SU-DHL-6 (cell line): ENCODE measurements around the gene MKKS.

Experiments
- H2AFZ ChIP-seq: fragments of 200-600 bp; sonication (generic); 2 replicates; pipeline ENCODE4 v1.6.1; 2014; ENCODE audit warnings: low read depth, mild to moderate bottlenecking, moderate library complexity, mixed read lengths, antibody characterized with exemption, low read length; ENCODE audit not compliant: severe bottlenecking
- H3F3A ChIP-seq: fragments of 200-600 bp; shearing (Covaris generic); 2 replicates; pipeline ENCODE4 v1.6.0; 2016; ENCODE audit warnings: antibody characterized with exemption, mild to moderate bottlenecking; ENCODE audit not compliant: insufficient read depth
- H3K27ac ChIP-seq: fragments of 200-600 bp; sonication (generic); 2 replicates; pipeline ENCODE4 v1.5.1; 2016; ENCODE audit warnings: low read depth, mild to moderate bottlenecking, low read length, moderate library complexity, mixed read lengths
- H3K27me3 ChIP-seq: fragments of 200-600 bp; sonication (generic), shearing (Covaris generic); 2 replicates; pipeline ENCODE4 v1.6.0; 2014; ENCODE audit warnings: mild to moderate bottlenecking, low read length
- H3K36me3 ChIP-seq: fragments of 200-600 bp; sonication (generic); 2 replicates; pipeline ENCODE4 v1.6.1; 2014; ENCODE audit warnings: mild to moderate bottlenecking, low read length, mixed read lengths
- H3K4me2 ChIP-seq: fragments of 300-600, 200-600 bp; shearing (Covaris generic), sonication (generic); 2 replicates; pipeline ENCODE4 v1.6.0; 2014; ENCODE audit warnings: low read length, low read depth, mild to moderate bottlenecking; ENCODE audit not compliant: poor library complexity, severe bottlenecking
- H3K4me3 ChIP-seq: fragments of 200-600 bp; sonication (generic); 2 replicates; pipeline ENCODE4 v1.5.1; 2014; ENCODE audit warnings: antibody characterized with exemption, low read length, mild to moderate bottlenecking, mixed read lengths; ENCODE audit not compliant: insufficient read depth, poor library complexity, severe bottlenecking
- H3K79me2 ChIP-seq: fragments of 200-600 bp; sonication (generic); 2 replicates; pipeline ENCODE4 v1.6.1; 2014; ENCODE audit warnings: mild to moderate bottlenecking, low read length, moderate library complexity; ENCODE audit not compliant: insufficient read depth
- H3K9ac ChIP-seq: fragments of 200-600 bp; sonication (generic); 2 replicates; pipeline ENCODE4 v1.7.0; 2014; ENCODE audit warnings: mild to moderate bottlenecking, low read length
- H3K9me2 ChIP-seq: fragments of 200-600 bp; sonication (generic); replicated peaks from 2 replicates; pipeline ENCODE4 v1.6.1; 2014; ENCODE audit warnings: low read length; ENCODE audit not compliant: insufficient read depth
- H3K9me3 ChIP-seq: fragments of 200-600 bp; sonication (generic); 2 replicates; pipeline ENCODE4 v1.6.1; 2014; ENCODE audit warnings: low read length, mixed read lengths; ENCODE audit not compliant: insufficient read depth
- H4K20me1 ChIP-seq: fragments of 200-600 bp; sonication (generic); 2 replicates; pipeline ENCODE4 v1.6.1; 2014; ENCODE audit warnings: low read depth, mild to moderate bottlenecking, antibody characterized with exemption, low read length, moderate library complexity, mixed read lengths
- CTCF ChIP-seq: fragments of 200-600 bp; sonication (generic); IDR thresholded peaks from one replicate; pipeline ENCODE4 v1.5.1; 2017; ENCODE audit warnings: antibody characterized with exemption, mild to moderate bottlenecking, low read length, moderate library complexity; ENCODE audit not compliant: insufficient read depth, poor library complexity, severe bottlenecking
- EZH2phosphoT487 ChIP-seq: fragments of 200-600 bp; sonication (generic), shearing (Covaris generic); conservative IDR thresholded peaks from 2 replicates; pipeline ENCODE4 v1.6.1; 2018; ENCODE audit warnings: mild to moderate bottlenecking, antibody characterized with exemption, low read length, moderate library complexity, mixed read lengths

MKKS gene

GRCh38 chr20:10470276-10470675 is 36.3 kb upstream of the MKKS start:
- Histone ChIP-seq H3K9me2 (no peaks in the 10 kb centered on the region), H3K36me3 (no peaks in the 10 kb centered on the region), H3K27ac (no peak overlapping the region), H3K79me2 (peaks cover 14% of the 10 kb centered on the region), H3F3A (no peaks in the 10 kb centered on the region), H3K4me3 (no peak overlapping the region), H3K4me2 (no peak overlapping the region), H3K9ac (no peak overlapping the region), H3K9me3 (no peaks in the 10 kb centered on the region), H2AFZ (no peak overlapping the region), H4K20me1 (no peaks in the 10 kb centered on the region), H3K27me3 (no peaks in the 10 kb centered on the region)
- TF ChIP-seq EZH2phosphoT487 (no peak), CTCF (no peak)

GRCh38 chr20:10469599-10469998 is 35.6 kb upstream of the MKKS start:
- H3K27ac ChIP-seq: no peak overlapping the region
- H3K4me3 ChIP-seq: no peak overlapping the region
- H3K9ac ChIP-seq: no peak overlapping the region
- no peaks in the 10 kb centered on the region for H3K27me3 ChIP-seq
- H3K36me3 ChIP-seq: no peaks in the 10 kb centered on the region
- no peaks in the 10 kb centered on the region for H3K9me3 ChIP-seq
- H3K9me2 ChIP-seq: no peaks in the 10 kb centered on the region
- peak; percentile 27 for TF ChIP-seq CTCF
- TF ChIP-seq EZH2phosphoT487: no peak
- H3F3A ChIP-seq: no peaks in the 10 kb centered on the region
- no peak overlapping the region for H3K4me2 ChIP-seq
- no peak overlapping the region for H2AFZ ChIP-seq
- peaks cover 13% of the 10 kb centered on the region for H3K79me2 ChIP-seq
- H4K20me1 ChIP-seq: no peaks in the 10 kb centered on the region

- H3K36me3 ChIP-seq: no peaks in the 10 kb centered on the region
- H3K9me3 ChIP-seq: no peaks in the 10 kb centered on the region
- no peak overlapping the region for H3K4me3 ChIP-seq
- peaks cover 13% of the 10 kb centered on the region for H3K79me2 ChIP-seq
- no peak overlapping the region for H3K4me2 ChIP-seq
- H3K9me2 ChIP-seq: no peaks in the 10 kb centered on the region
- no peaks in the 10 kb centered on the region for H3F3A ChIP-seq
- no peak overlapping the region for H3K9ac ChIP-seq
- no peaks in the 10 kb centered on the region for H3K27me3 ChIP-seq
- H3K27ac ChIP-seq: no peak overlapping the region
- no peaks in the 10 kb centered on the region for H4K20me1 ChIP-seq
- H2AFZ ChIP-seq: no peak overlapping the region
- no peak for TF ChIP-seq CTCF
- TF ChIP-seq EZH2phosphoT487: no peak
These were observed 35.0 kb upstream of the MKKS start for GRCh38 chr20:10469056-10469455.
